ENCODE measurements around the gene FBXL7. TPM values are rescaled to one million over a fixed set of nuclear protein-coding genes. Genes with fewer than 3 reads are reported as not detected.

FBXL7 gene
- polyA plus RNA-seq, 3 donors = not detected

DNA sequence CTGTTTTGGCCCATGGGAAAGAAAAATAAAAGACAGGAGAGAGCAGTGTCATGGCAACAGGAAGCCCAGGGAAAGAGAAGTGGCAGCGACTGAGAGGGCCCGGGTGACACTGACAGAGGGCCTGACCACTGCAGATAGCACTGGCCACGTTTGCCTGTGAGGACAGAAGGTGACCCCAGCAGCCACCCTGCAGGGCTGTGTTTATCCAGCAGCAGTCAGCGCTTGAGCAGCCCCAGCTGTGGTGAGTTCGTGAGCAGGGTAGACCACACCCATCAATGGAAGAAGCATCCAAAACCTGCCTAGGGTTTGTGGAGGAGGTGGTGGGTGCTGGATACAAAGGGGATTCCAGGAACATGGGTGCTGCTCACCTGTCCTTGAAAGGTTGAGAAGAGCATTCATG is 457.1 kb downstream of the FBXL7 start:
- Histone ChIP-seq H3K4me3 (replicated peaks in 1 of 3; ENCODE audit: low read depth in 2 of 3, low read length in 3 of 3) (no peak overlapping the region), H3K4me2 (replicated peaks; ENCODE audit: extremely low read depth, low read length, poor library complexity, severe bottlenecking) (no peak overlapping the region), H3K27me3 (ENCODE audit: control insufficient read depth in 2 of 2, insufficient read depth in 2 of 2, low read length in 2 of 2) (no peaks in the 10 kb centered on the region), H2AFZ (ENCODE audit: insufficient read depth, low read depth, low read length, poor library complexity, severe bottlenecking) (no peak overlapping the region), H3K9ac (ENCODE audit: insufficient read depth, low read length, poor library complexity, severe bottlenecking) (no peak overlapping the region), H3K27ac (ENCODE audit: low read depth in 1 of 2, low read length in 2 of 2) (no peak overlapping the region), H3K79me2 (ENCODE audit: insufficient read depth, low read length) (no peaks in the 10 kb centered on the region), H3K36me3 (replicated peaks in 1 of 2; ENCODE audit: control insufficient read depth in 1 of 2, insufficient read depth in 2 of 2, low read length in 2 of 2) (no peaks in the 10 kb centered on the region), H3K4me1 (ENCODE audit: control insufficient read depth in 1 of 2, insufficient read depth in 2 of 2, low read length in 2 of 2) (no peaks in the 10 kb centered on the region), H3K9me3 (replicated peaks in 1 of 2; ENCODE audit: control insufficient read depth in 1 of 2, insufficient read depth in 1 of 2, low read length in 2 of 2) (peaks cover 19 to 48% of the 10 kb centered on the region in 2 donors), H4K20me1 (ENCODE audit: insufficient read depth, low read length) (no peaks in the 10 kb centered on the region)
- Mint-ChIP-seq H3K4me3 (no peak overlapping the region), H3K27me3 (ENCODE audit: low read depth in 3 of 3) (no peaks in the 10 kb centered on the region), H3K9me3 (peaks cover 0 to 23% (median 6%) of the 10 kb centered on the region in 7 donors), H3K4me1 (no peaks in the 10 kb centered on the region), H3K27ac (no peak overlapping the region), H3K36me3 (no peaks in the 10 kb centered on the region)
- no peak for DNase-seq
- 62% methylated on average over 4 of the region's 5 CpGs for WGBS (ENCODE audit: insufficient coverage)
- intact Hi-C loops (cut with micrococcal nuclease) = no loop called here
- TF ChIP-seq, protein P1, sequence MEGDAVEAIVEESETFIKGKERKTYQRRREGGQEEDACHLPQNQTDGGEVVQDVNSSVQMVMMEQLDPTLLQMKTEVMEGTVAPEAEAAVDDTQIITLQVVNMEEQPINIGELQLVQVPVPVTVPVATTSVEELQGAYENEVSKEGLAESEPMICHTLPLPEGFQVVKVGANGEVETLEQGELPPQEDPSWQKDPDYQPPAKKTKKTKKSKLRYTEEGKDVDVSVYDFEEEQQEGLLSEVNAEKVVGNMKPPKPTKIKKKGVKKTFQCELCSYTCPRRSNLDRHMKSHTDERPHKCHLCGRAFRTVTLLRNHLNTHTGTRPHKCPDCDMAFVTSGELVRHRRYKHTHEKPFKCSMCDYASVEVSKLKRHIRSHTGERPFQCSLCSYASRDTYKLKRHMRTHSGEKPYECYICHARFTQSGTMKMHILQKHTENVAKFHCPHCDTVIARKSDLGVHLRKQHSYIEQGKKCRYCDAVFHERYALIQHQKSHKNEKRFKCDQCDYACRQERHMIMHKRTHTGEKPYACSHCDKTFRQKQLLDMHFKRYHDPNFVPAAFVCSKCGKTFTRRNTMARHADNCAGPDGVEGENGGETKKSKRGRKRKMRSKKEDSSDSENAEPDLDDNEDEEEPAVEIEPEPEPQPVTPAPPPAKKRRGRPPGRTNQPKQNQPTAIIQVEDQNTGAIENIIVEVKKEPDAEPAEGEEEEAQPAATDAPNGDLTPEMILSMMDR (IDR thresholded peaks at IDR 0.05) = no peak

DNA sequence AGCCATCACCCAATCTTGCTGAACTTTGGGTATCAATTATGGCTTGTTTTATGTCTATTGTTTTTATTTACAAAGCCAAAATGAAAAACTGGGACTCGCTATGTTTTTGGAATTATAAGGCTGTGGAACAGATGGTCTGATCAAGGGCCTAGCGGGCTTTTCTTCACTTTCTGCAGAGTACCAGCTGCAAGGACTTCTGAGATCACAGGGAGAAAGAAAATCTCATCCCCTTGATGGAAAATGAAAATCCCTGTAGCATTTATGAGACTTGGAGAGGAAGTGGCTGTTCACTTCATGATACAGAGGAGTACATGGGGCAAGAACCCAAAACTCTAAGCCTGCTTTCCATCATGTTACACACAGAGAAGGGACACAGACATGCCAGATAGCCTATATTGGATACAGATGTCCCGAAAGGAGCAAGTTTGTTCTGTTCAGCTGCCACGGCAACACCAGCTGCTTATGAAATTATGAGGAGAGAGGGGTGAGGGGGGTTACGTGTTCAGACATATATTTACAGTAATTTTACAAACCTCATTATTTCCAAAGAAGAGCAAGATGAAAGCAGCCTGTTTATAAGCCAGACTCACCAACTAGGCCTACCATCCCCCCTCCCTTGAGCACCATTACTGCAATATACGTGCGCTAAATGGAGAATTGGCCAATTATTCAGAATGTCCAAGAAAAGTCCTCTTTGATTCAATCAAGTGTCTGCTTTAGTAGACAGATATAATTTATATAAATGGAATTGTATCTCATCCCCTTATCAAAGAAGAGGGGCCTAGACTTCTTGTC is 459.6 kb downstream of the FBXL7 start:
- Histone ChIP-seq H3K79me2 (ENCODE audit: insufficient read depth, low read length) (no peaks in the 10 kb centered on the region), H3K27me3 (ENCODE audit: control insufficient read depth in 2 of 2, insufficient read depth in 2 of 2, low read length in 2 of 2) (no peaks in the 10 kb centered on the region), H2AFZ (ENCODE audit: insufficient read depth, low read depth, low read length, poor library complexity, severe bottlenecking) (no peak overlapping the region), H3K9ac (ENCODE audit: insufficient read depth, low read length, poor library complexity, severe bottlenecking) (no peak overlapping the region), H3K4me1 (ENCODE audit: control insufficient read depth in 1 of 2, insufficient read depth in 2 of 2, low read length in 2 of 2) (no peaks in the 10 kb centered on the region), H3K36me3 (replicated peaks in 1 of 2; ENCODE audit: control insufficient read depth in 1 of 2, insufficient read depth in 2 of 2, low read length in 2 of 2) (no peaks in the 10 kb centered on the region), H3K4me2 (replicated peaks; ENCODE audit: extremely low read depth, low read length, poor library complexity, severe bottlenecking) (no peak overlapping the region), H3K4me3 (replicated peaks in 1 of 3; ENCODE audit: low read depth in 2 of 3, low read length in 3 of 3) (no peak overlapping the region), H3K9me3 (replicated peaks in 1 of 2; ENCODE audit: control insufficient read depth in 1 of 2, insufficient read depth in 1 of 2, low read length in 2 of 2) (peaks cover 15 to 47% of the 10 kb centered on the region in 2 donors), H4K20me1 (ENCODE audit: insufficient read depth, low read length) (no peaks in the 10 kb centered on the region), H3K27ac (ENCODE audit: low read depth in 1 of 2, low read length in 2 of 2) (no peak overlapping the region)
- Mint-ChIP-seq H3K27ac (no peak overlapping the region), H3K4me3 (no peak overlapping the region), H3K4me1 (no peaks in the 10 kb centered on the region), H3K9me3 (peaks cover 2 to 20% (median 6%) of the 10 kb centered on the region in 7 donors), H3K27me3 (ENCODE audit: low read depth in 3 of 3) (no peaks in the 10 kb centered on the region), H3K36me3 (no peaks in the 10 kb centered on the region)
- no peak for DNase-seq
- 100% methylated on average over 1 of the region's 7 CpGs for WGBS (ENCODE audit: insufficient coverage)
- intact Hi-C loops (cut with micrococcal nuclease) = no loop called here
- TF ChIP-seq, protein P1 (IDR thresholded peaks at IDR 0.05) = no peak

Measured in CD14-positive monocyte (primary cell).